WTC11 (cell line): ENCODE measurements around the gene ACOX3. TPM values are rescaled to one million over a fixed set of nuclear protein-coding genes. Genes with fewer than 3 reads are reported as not detected.

Source experiments
- ATAC-seq: fragments of 200-7000 bp; cut with Tn5 transposase; 2 replicates; pipeline ENCODE4 v1.10.0; 2021; ENCODE audit warnings: mild to moderate bottlenecking, moderate library complexity
- CTCF ChIA-PET: fragments of 300-600 bp; sonication (Branson Sonifier 250); formaldehyde crosslinking; loops from one replicate; lab custom pipeline; 2021; ENCODE audit warnings: antibody characterized with exemption; lab: Charles Lee
- POLR2A ChIA-PET: fragments of 350-600 bp; sonication (Branson Sonifier 250); formaldehyde crosslinking; loops from one replicate; lab custom pipeline; 2021; ENCODE audit warnings: antibody characterized with exemption; lab: Charles Lee
- DNase-seq: peaks from one replicate; pipeline ENCODE4 v3.0.0; 2021; ENCODE audit warnings: low spot score
- H3K27ac Mint-ChIP-seq: 2 replicates; pipeline ENCODE4 v1.8.0; 2021; ENCODE audit warnings: mixed read lengths
- H3K27me3 Mint-ChIP-seq: 2 replicates; pipeline ENCODE4 v1.8.0; 2021; ENCODE audit warnings: low read depth, mild to moderate bottlenecking, moderate library complexity, mixed read lengths
- H3K36me3 Mint-ChIP-seq: 2 replicates; pipeline ENCODE4 v1.8.0; 2021; ENCODE audit warnings: mixed read lengths
- H3K4me1 Mint-ChIP-seq: 2 replicates; pipeline ENCODE4 v1.8.0; 2022; ENCODE audit warnings: mixed read lengths
- H3K4me3 Mint-ChIP-seq: 2 replicates; pipeline ENCODE4 v1.8.0; 2021; ENCODE audit warnings: mild to moderate bottlenecking, moderate library complexity, mixed read lengths
- H3K9me3 Mint-ChIP-seq: 2 replicates; pipeline ENCODE4 v1.8.0; 2021; ENCODE audit warnings: mixed read lengths
- ATF1 ChIP-seq: sonication (generic); formaldehyde crosslinking; IDR thresholded peaks from 2 replicates; pipeline ENCODE4 v1.8.1; 2023; ENCODE audit warnings: mild to moderate bottlenecking, moderate library complexity, missing genetic modification reagents
- ATF3 ChIP-seq: sonication (generic); formaldehyde crosslinking; conservative IDR thresholded peaks from 2 replicates; pipeline ENCODE4 v1.8.1; 2022; ENCODE audit warnings: mild to moderate bottlenecking, missing genetic modification reagents
- ATF6 ChIP-seq: sonication (generic); formaldehyde crosslinking; IDR thresholded peaks from 2 replicates; pipeline ENCODE4 v1.8.1; 2023; ENCODE audit warnings: mild to moderate bottlenecking, missing genetic modification reagents
- CREB1 ChIP-seq: sonication (generic); formaldehyde crosslinking; IDR thresholded peaks from 2 replicates; pipeline ENCODE4 v1.8.0; 2023; ENCODE audit warnings: mild to moderate bottlenecking, missing genetic modification reagents
- E2F1 ChIP-seq: sonication (generic); formaldehyde crosslinking; IDR thresholded peaks from 2 replicates; pipeline ENCODE4 v1.8.0; 2022; ENCODE audit warnings: mild to moderate bottlenecking, missing genetic modification reagents
- ESRRA ChIP-seq: sonication (generic); formaldehyde crosslinking; IDR thresholded peaks from 2 replicates; pipeline ENCODE4 v1.8.1; 2022; ENCODE audit warnings: mild to moderate bottlenecking, missing genetic modification reagents, borderline replicate concordance
- ETV6 ChIP-seq: sonication (generic); formaldehyde crosslinking; IDR thresholded peaks from 2 replicates; pipeline ENCODE4 v1.8.1; 2022; ENCODE audit warnings: mild to moderate bottlenecking, missing genetic modification reagents
- GRHL2 ChIP-seq: fragments of 250-450 bp; sonication (Bioruptor Pico); IDR thresholded peaks from 2 replicates; pipeline ENCODE4 v1.8.0; 2022; ENCODE audit warnings: mild to moderate bottlenecking, moderate library complexity; ENCODE audit not compliant: insufficient replicate concordance, severe bottlenecking
- HMGXB4 ChIP-seq: sonication (generic); formaldehyde crosslinking; IDR thresholded peaks from 2 replicates; pipeline ENCODE4 v1.8.1; 2023; ENCODE audit warnings: mild to moderate bottlenecking, moderate library complexity, missing genetic modification reagents
- JAZF1 ChIP-seq: fragments of 250-450 bp; sonication (Bioruptor Pico); IDR thresholded peaks from 2 replicates; pipeline ENCODE4 v1.9.0; 2021; ENCODE audit warnings: moderate library complexity, mild to moderate bottlenecking, inconsistent platforms
- NFATC4 ChIP-seq: fragments of 250-450 bp; sonication (Bioruptor Pico); IDR thresholded peaks from 2 replicates; pipeline ENCODE4 v1.9.0; 2021; ENCODE audit warnings: mild to moderate bottlenecking
- NR2C2 ChIP-seq: sonication (generic); formaldehyde crosslinking; IDR thresholded peaks from 2 replicates; pipeline ENCODE4 v1.8.0; 2022; ENCODE audit warnings: mild to moderate bottlenecking, missing genetic modification reagents
- PRRX2 ChIP-seq: fragments of 250-450 bp; sonication (Bioruptor Pico); IDR thresholded peaks from 2 replicates; pipeline ENCODE4 v1.8.0; 2021; ENCODE audit warnings: mild to moderate bottlenecking
- SMAD4 ChIP-seq: sonication (generic); formaldehyde crosslinking; IDR thresholded peaks from 2 replicates; pipeline ENCODE4 v1.8.0; 2022; ENCODE audit warnings: mild to moderate bottlenecking, missing genetic modification reagents
- TCF7 ChIP-seq: sonication (generic); formaldehyde crosslinking; IDR thresholded peaks from 2 replicates; pipeline ENCODE4 v1.8.0; 2022; ENCODE audit warnings: mild to moderate bottlenecking, low read depth, missing genetic modification reagents, moderate library complexity
- ZNF396 ChIP-seq: fragments of 250-450 bp; sonication (Bioruptor Pico); IDR thresholded peaks from 2 replicates; pipeline ENCODE4 v1.8.0; 2021; ENCODE audit warnings: mild to moderate bottlenecking, moderate library complexity, borderline replicate concordance
- ZSCAN18 ChIP-seq: fragments of 250-450 bp; sonication (Bioruptor Pico); IDR thresholded peaks from 2 replicates; pipeline ENCODE4 v2.1.2; 2022; ENCODE audit warnings: mild to moderate bottlenecking, moderate library complexity
- total RNA-seq: library from RNA; stranded (reverse); gene quantifications from 3 replicates; pipeline ENCODE4 v1.2.3, GENCODE V29; 2021
- TF ChIP-seq, protein P1 (sequence below): sonication (generic); formaldehyde crosslinking; IDR thresholded peaks from 2 replicates; pipeline ENCODE4 v1.8.1; 2023; ENCODE audit warnings: mild to moderate bottlenecking, missing genetic modification reagents
- TF ChIP-seq, protein P2 (sequence below): sonication (generic); formaldehyde crosslinking; IDR thresholded peaks from 2 replicates; pipeline ENCODE4 v1.8.1; 2022; ENCODE audit warnings: missing genetic modification reagents, borderline replicate concordance
- TF ChIP-seq, protein P3 (sequence below): sonication (generic); formaldehyde crosslinking; IDR thresholded peaks from 2 replicates; pipeline ENCODE4 v1.8.1; 2023; ENCODE audit warnings: mild to moderate bottlenecking, missing genetic modification reagents, borderline replicate concordance

Gene ACOX3
- total RNA-seq, 1 experiment from 2014 or later = 10.7 TPM

DNA sequence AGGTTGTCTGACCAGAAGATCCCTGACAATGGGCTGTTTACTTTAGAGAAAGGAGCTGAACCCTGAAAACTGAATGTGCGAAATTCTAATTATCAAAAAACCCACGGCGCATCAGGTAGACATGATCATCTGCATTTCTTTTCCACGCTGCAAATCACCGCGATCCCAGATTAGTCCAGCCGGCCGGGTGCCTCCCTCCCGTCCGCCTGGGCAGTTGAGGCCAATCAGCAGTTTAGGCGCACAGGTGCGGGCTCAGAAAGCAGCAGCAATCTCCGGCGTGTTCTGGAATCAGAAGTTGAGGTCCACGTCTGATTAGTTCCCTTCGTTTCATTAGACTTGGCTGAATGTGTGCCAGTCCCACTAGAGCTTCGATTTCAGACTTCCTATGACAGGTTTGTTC lies 73.9 kb downstream of the ACOX3 start:
- H3K4me1 Mint-ChIP-seq = no peaks in the 10 kb centered on the region
- no peak for ATAC-seq
- H3K27me3 Mint-ChIP-seq = peaks cover 44% of the 10 kb centered on the region
- no peak overlapping the region for H3K4me3 Mint-ChIP-seq
- CTCF ChIA-PET = interaction anchor here (1.3 kb wide), 1 partner anchor 24 kb away, joined by 3 read pairs; no protein-coding TSS in a partner anchor
- TF ChIP-seq CREB1 (CRISPR knock-in tag) (no peak), GRHL2 (CRISPR knock-in tag) (no peak), ATF3 (CRISPR knock-in tag) (no peak), E2F1 (CRISPR knock-in tag) (no peak), TCF7 (CRISPR knock-in tag) (no peak)
- TF ChIP-seq, protein P1, sequence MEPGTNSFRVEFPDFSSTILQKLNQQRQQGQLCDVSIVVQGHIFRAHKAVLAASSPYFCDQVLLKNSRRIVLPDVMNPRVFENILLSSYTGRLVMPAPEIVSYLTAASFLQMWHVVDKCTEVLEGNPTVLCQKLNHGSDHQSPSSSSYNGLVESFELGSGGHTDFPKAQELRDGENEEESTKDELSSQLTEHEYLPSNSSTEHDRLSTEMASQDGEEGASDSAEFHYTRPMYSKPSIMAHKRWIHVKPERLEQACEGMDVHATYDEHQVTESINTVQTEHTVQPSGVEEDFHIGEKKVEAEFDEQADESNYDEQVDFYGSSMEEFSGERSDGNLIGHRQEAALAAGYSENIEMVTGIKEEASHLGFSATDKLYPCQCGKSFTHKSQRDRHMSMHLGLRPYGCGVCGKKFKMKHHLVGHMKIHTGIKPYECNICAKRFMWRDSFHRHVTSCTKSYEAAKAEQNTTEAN (CRISPR knock-in tag) = no peak
- TF ChIP-seq, all 79 proteins: peak for 0
- Mint-ChIP-seq H3K36me3 (peaks cover 18% of the 10 kb centered on the region), H3K9me3 (peaks cover 19% of the 10 kb centered on the region), H3K27ac (no peak overlapping the region)
- POLR2A ChIA-PET = no interaction called here
- no peak for DNase-seq

DNA sequence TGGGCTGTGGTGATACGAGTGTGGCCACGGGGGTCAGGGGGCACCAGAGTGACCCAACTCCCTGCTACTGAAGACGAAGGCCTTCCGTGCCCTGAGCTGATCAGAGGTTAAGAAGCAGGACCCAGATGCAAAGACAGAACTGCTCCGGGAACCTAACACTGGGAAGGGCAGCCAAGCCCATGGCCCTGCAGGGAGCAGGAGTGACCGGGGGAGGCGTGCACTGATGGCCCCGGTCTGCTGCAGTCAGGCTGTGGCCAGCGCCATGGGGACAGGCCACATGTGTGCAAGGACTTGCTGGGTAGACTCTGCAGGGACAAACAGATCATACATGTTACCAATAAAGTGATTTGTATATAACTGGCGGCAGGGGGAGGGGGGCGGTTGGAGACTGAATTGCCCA lies 74.6 kb downstream of the ACOX3 start:
- Mint-ChIP-seq H3K9me3 (peaks cover 23% of the 10 kb centered on the region), H3K27ac (no peak overlapping the region), H3K4me1 (no peaks in the 10 kb centered on the region), H3K27me3 (peaks cover 50% of the 10 kb centered on the region), H3K4me3 (no peak overlapping the region), H3K36me3 (peaks cover 23% of the 10 kb centered on the region)
- DNase-seq (no peak), ATAC-seq (no peak)
- ChIA-PET POLR2A (no interaction called here), CTCF (no interaction called here)
- no peak for TF ChIP-seq HMGXB4 (CRISPR knock-in tag)
- TF ChIP-seq ESRRA = no peak
- no peak for TF ChIP-seq NFATC4
- TF ChIP-seq ZSCAN18 = no peak
- no peak for TF ChIP-seq JAZF1
- TF ChIP-seq SMAD4 (CRISPR knock-in tag) = no peak
- TF ChIP-seq, protein P2, sequence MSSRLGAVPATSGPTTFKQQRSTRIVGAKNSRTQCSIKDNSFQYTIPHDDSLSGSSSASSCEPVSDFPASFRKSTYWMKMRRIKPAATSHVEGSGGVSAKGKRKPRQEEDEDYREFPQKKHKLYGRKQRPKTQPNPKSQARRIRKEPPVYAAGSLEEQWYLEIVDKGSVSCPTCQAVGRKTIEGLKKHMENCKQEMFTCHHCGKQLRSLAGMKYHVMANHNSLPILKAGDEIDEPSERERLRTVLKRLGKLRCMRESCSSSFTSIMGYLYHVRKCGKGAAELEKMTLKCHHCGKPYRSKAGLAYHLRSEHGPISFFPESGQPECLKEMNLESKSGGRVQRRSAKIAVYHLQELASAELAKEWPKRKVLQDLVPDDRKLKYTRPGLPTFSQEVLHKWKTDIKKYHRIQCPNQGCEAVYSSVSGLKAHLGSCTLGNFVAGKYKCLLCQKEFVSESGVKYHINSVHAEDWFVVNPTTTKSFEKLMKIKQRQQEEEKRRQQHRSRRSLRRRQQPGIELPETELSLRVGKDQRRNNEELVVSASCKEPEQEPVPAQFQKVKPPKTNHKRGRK = no peak
- TF ChIP-seq, protein P3, sequence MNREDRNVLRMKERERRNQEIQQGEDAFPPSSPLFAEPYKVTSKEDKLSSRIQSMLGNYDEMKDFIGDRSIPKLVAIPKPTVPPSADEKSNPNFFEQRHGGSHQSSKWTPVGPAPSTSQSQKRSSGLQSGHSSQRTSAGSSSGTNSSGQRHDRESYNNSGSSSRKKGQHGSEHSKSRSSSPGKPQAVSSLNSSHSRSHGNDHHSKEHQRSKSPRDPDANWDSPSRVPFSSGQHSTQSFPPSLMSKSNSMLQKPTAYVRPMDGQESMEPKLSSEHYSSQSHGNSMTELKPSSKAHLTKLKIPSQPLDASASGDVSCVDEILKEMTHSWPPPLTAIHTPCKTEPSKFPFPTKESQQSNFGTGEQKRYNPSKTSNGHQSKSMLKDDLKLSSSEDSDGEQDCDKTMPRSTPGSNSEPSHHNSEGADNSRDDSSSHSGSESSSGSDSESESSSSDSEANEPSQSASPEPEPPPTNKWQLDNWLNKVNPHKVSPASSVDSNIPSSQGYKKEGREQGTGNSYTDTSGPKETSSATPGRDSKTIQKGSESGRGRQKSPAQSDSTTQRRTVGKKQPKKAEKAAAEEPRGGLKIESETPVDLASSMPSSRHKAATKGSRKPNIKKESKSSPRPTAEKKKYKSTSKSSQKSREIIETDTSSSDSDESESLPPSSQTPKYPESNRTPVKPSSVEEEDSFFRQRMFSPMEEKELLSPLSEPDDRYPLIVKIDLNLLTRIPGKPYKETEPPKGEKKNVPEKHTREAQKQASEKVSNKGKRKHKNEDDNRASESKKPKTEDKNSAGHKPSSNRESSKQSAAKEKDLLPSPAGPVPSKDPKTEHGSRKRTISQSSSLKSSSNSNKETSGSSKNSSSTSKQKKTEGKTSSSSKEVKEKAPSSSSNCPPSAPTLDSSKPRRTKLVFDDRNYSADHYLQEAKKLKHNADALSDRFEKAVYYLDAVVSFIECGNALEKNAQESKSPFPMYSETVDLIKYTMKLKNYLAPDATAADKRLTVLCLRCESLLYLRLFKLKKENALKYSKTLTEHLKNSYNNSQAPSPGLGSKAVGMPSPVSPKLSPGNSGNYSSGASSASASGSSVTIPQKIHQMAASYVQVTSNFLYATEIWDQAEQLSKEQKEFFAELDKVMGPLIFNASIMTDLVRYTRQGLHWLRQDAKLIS (CRISPR knock-in tag) = no peak
- no peak for TF ChIP-seq NR2C2 (CRISPR knock-in tag)
- TF ChIP-seq ETV6 (CRISPR knock-in tag) = no peak
- no peak for TF ChIP-seq ZNF396 (CRISPR knock-in tag)
- no peak for TF ChIP-seq ATF1 (CRISPR knock-in tag)
- no peak for TF ChIP-seq PRRX2 (CRISPR knock-in tag)
- TF ChIP-seq ATF6 (CRISPR knock-in tag) = no peak
